SU-DHL-6 (cell line): Measurements from ENCODE around the gene FBN1.

Experiments used
- H2AFZ ChIP-seq: fragments of 200-600 bp; sonication (generic); 2 replicates; pipeline ENCODE4 v1.6.1; 2014; ENCODE audit warnings: low read depth, mild to moderate bottlenecking, moderate library complexity, mixed read lengths, antibody characterized with exemption, low read length; ENCODE audit not compliant: severe bottlenecking
- H3F3A ChIP-seq: fragments of 200-600 bp; shearing (Covaris generic); 2 replicates; pipeline ENCODE4 v1.6.0; 2016; ENCODE audit warnings: antibody characterized with exemption, mild to moderate bottlenecking; ENCODE audit not compliant: insufficient read depth
- H3K27ac ChIP-seq: fragments of 200-600 bp; sonication (generic); 2 replicates; pipeline ENCODE4 v1.5.1; 2016; ENCODE audit warnings: low read depth, mild to moderate bottlenecking, low read length, moderate library complexity, mixed read lengths
- H3K27me3 ChIP-seq: fragments of 200-600 bp; sonication (generic), shearing (Covaris generic); 2 replicates; pipeline ENCODE4 v1.6.0; 2014; ENCODE audit warnings: mild to moderate bottlenecking, low read length
- H3K36me3 ChIP-seq: fragments of 200-600 bp; sonication (generic); 2 replicates; pipeline ENCODE4 v1.6.1; 2014; ENCODE audit warnings: mild to moderate bottlenecking, low read length, mixed read lengths
- H3K4me2 ChIP-seq: fragments of 300-600, 200-600 bp; shearing (Covaris generic), sonication (generic); 2 replicates; pipeline ENCODE4 v1.6.0; 2014; ENCODE audit warnings: low read length, low read depth, mild to moderate bottlenecking; ENCODE audit not compliant: poor library complexity, severe bottlenecking
- H3K4me3 ChIP-seq: fragments of 200-600 bp; sonication (generic); 2 replicates; pipeline ENCODE4 v1.5.1; 2014; ENCODE audit warnings: antibody characterized with exemption, low read length, mild to moderate bottlenecking, mixed read lengths; ENCODE audit not compliant: insufficient read depth, poor library complexity, severe bottlenecking
- H3K79me2 ChIP-seq: fragments of 200-600 bp; sonication (generic); 2 replicates; pipeline ENCODE4 v1.6.1; 2014; ENCODE audit warnings: mild to moderate bottlenecking, low read length, moderate library complexity; ENCODE audit not compliant: insufficient read depth
- H3K9ac ChIP-seq: fragments of 200-600 bp; sonication (generic); 2 replicates; pipeline ENCODE4 v1.7.0; 2014; ENCODE audit warnings: mild to moderate bottlenecking, low read length
- H3K9me2 ChIP-seq: fragments of 200-600 bp; sonication (generic); replicated peaks from 2 replicates; pipeline ENCODE4 v1.6.1; 2014; ENCODE audit warnings: low read length; ENCODE audit not compliant: insufficient read depth
- H3K9me3 ChIP-seq: fragments of 200-600 bp; sonication (generic); 2 replicates; pipeline ENCODE4 v1.6.1; 2014; ENCODE audit warnings: low read length, mixed read lengths; ENCODE audit not compliant: insufficient read depth
- H4K20me1 ChIP-seq: fragments of 200-600 bp; sonication (generic); 2 replicates; pipeline ENCODE4 v1.6.1; 2014; ENCODE audit warnings: low read depth, mild to moderate bottlenecking, antibody characterized with exemption, low read length, moderate library complexity, mixed read lengths
- CTCF ChIP-seq: fragments of 200-600 bp; sonication (generic); IDR thresholded peaks from one replicate; pipeline ENCODE4 v1.5.1; 2017; ENCODE audit warnings: antibody characterized with exemption, mild to moderate bottlenecking, low read length, moderate library complexity; ENCODE audit not compliant: insufficient read depth, poor library complexity, severe bottlenecking
- EZH2phosphoT487 ChIP-seq: fragments of 200-600 bp; sonication (generic), shearing (Covaris generic); conservative IDR thresholded peaks from 2 replicates; pipeline ENCODE4 v1.6.1; 2018; ENCODE audit warnings: mild to moderate bottlenecking, antibody characterized with exemption, low read length, moderate library complexity, mixed read lengths

The FBN1 gene

GRCh38 chr15:48463366-48463880, 182.1 kb downstream of the FBN1 start:
- Histone ChIP-seq H4K20me1 (no peaks in the 10 kb centered on the region), H3K4me3 (no peak overlapping the region), H3K9me2 (no peaks in the 10 kb centered on the region), H3K36me3 (no peaks in the 10 kb centered on the region), H2AFZ (no peak overlapping the region), H3K27me3 (no peaks in the 10 kb centered on the region), H3K9me3 (no peaks in the 10 kb centered on the region), H3K79me2 (no peaks in the 10 kb centered on the region), H3K9ac (no peak overlapping the region), H3K27ac (no peak overlapping the region), H3F3A (no peaks in the 10 kb centered on the region), H3K4me2 (no peak overlapping the region)
- TF ChIP-seq CTCF (no peak), EZH2phosphoT487 (no peak)

- H3K4me2 ChIP-seq, result no peak overlapping the region
- H3K79me2 ChIP-seq, result no peaks in the 10 kb centered on the region
- H3K4me3 ChIP-seq, result no peak overlapping the region
- no peak overlapping the region for H3K9ac ChIP-seq
- H2AFZ ChIP-seq, result no peak overlapping the region
- no peaks in the 10 kb centered on the region for H3K9me2 ChIP-seq
- TF ChIP-seq CTCF, result no peak
- TF ChIP-seq EZH2phosphoT487, result no peak
- H3K36me3 ChIP-seq, result no peaks in the 10 kb centered on the region
- no peak overlapping the region for H3K27ac ChIP-seq
- no peaks in the 10 kb centered on the region for H3K9me3 ChIP-seq
- H4K20me1 ChIP-seq, result no peaks in the 10 kb centered on the region
- no peaks in the 10 kb centered on the region for H3K27me3 ChIP-seq
- H3F3A ChIP-seq, result no peaks in the 10 kb centered on the region
Measured at GRCh38 chr15:48462688-48463087, 182.8 kb downstream of the FBN1 start.

- Histone ChIP-seq H3K27me3 (no peaks in the 10 kb centered on the region), H4K20me1 (no peaks in the 10 kb centered on the region), H2AFZ (no peak overlapping the region), H3K9me2 (no peaks in the 10 kb centered on the region), H3F3A (no peaks in the 10 kb centered on the region), H3K4me3 (no peak overlapping the region), H3K79me2 (no peaks in the 10 kb centered on the region), H3K9ac (no peak overlapping the region), H3K27ac (no peak overlapping the region), H3K9me3 (no peaks in the 10 kb centered on the region), H3K4me2 (no peak overlapping the region), H3K36me3 (no peaks in the 10 kb centered on the region)
- TF ChIP-seq EZH2phosphoT487 (no peak), CTCF (no peak)
Measured at GRCh38 chr15:48459571-48460442, 185.7 kb downstream of the FBN1 start.
